ENCODE data around the gene OR3A2.
"Not testable (repeated sequence)": the region's sequence is repeated elsewhere in the genome, so short reads cannot be mapped to it uniquely, and the experiment has no call there.

Gene OR3A2

GRCh38 chr17:3282901-3283300, 103.2 kb downstream of the OR3A2 start:
- no peak for DNase-seq

GRCh38 chr17:3276126-3276525, 110.0 kb downstream of the OR3A2 start:
- no peak for DNase-seq

GRCh38 chr17:3271072-3271848, 114.8 kb downstream of the OR3A2 start:
- DNase-seq = no peak

- no peak for DNase-seq
Measured at GRCh38 chr17:3260600-3260999, 125.5 kb downstream of the OR3A2 start.

GRCh38 chr17:3260163-3260562, 125.9 kb downstream of the OR3A2 start:
- no peak for DNase-seq

GRCh38 chr17:3256575-3256974, 129.5 kb downstream of the OR3A2 start:
- no peak for DNase-seq

GRCh38 chr17:3249013-3249412, 137.1 kb downstream of the OR3A2 start:
- not testable (repeated sequence) for DNase-seq

- not testable (repeated sequence) for DNase-seq
Measured at GRCh38 chr17:3244841-3245240, 141.3 kb downstream of the OR3A2 start.

GRCh38 chr17:3241044-3241443, 145.1 kb downstream of the OR3A2 start:
- DNase-seq = not testable (repeated sequence)

- DNase-seq = not testable (repeated sequence)
Measured at GRCh38 chr17:3238685-3239084, 147.4 kb downstream of the OR3A2 start.

- not testable (repeated sequence) for DNase-seq
Measured at GRCh38 chr17:3232300-3232699, 153.8 kb downstream of the OR3A2 start.

Measured in cerebellar nuclear complex (tissue), 1 donor.